ENCODE data around the gene ALDH4A1. TPM values are rescaled to one million over a fixed set of nuclear protein-coding genes. Genes with fewer than 3 reads are reported as not detected.
A peak's percentile ranks its signal among the peaks of the same experiment; 100 is the strongest.

ALDH4A1 gene
- total RNA-seq, 1 experiment from 2014 or later: 40.5 TPM

GRCh38 chr1:18940303-18941020 lies 38.1 kb upstream of the ALDH4A1 start:
- in situ Hi-C loops (cut with HindIII; ENCODE audit: low sequenced_read_pairs): no loop called here

GRCh38 chr1:18939398-18940302 lies 37.3 kb upstream of the ALDH4A1 start:
- in situ Hi-C loops (cut with HindIII; ENCODE audit: low sequenced_read_pairs): no loop called here
- DNase-seq (ENCODE audit: low spot score): no peak

More at GRCh38 chr1:18940303-18941020, 38.1 kb upstream of the ALDH4A1 start:
- DNase-seq (ENCODE audit: low spot score): peak; percentile 80

GRCh38 chr1:18938707-18939070 lies 36.3 kb upstream of the ALDH4A1 start:
- in situ Hi-C loops (cut with HindIII; ENCODE audit: low sequenced_read_pairs): no loop called here
- peak; percentile 79 for DNase-seq (ENCODE audit: low spot score)

GRCh38 chr1:18938008-18938706 lies 35.8 kb upstream of the ALDH4A1 start:
- in situ Hi-C loops (cut with HindIII; ENCODE audit: low sequenced_read_pairs): no loop called here
- DNase-seq (ENCODE audit: low spot score): peak; percentile 81

GRCh38 chr1:18937539-18937938 lies 35.2 kb upstream of the ALDH4A1 start:
- in situ Hi-C loops (cut with HindIII; ENCODE audit: low sequenced_read_pairs): no loop called here
- no peak for DNase-seq (ENCODE audit: low spot score)

- DNase-seq (ENCODE audit: low spot score): no peak
- in situ Hi-C loops (cut with HindIII; ENCODE audit: low sequenced_read_pairs): no loop called here
These were observed 34.6 kb upstream of the ALDH4A1 start for GRCh38 chr1:18936814-18937481.

- DNase-seq (ENCODE audit: low spot score): no peak
- in situ Hi-C loops (cut with HindIII; ENCODE audit: low sequenced_read_pairs): no loop called here
These were observed 34.1 kb upstream of the ALDH4A1 start for GRCh38 chr1:18936471-18936813.

- DNase-seq (ENCODE audit: low spot score): peak; percentile 9
- in situ Hi-C loops (cut with HindIII; ENCODE audit: low sequenced_read_pairs): no loop called here
These were observed 32.0 kb upstream of the ALDH4A1 start for GRCh38 chr1:18934205-18935000.

GRCh38 chr1:18932879-18933278 lies 30.5 kb upstream of the ALDH4A1 start:
- no peak for DNase-seq (ENCODE audit: low spot score)
- in situ Hi-C loops (cut with HindIII; ENCODE audit: low sequenced_read_pairs): no loop called here

GRCh38 chr1:18932387-18932786 lies 30.0 kb upstream of the ALDH4A1 start:
- peak; percentile 33 for DNase-seq (ENCODE audit: low spot score)
- in situ Hi-C loops (cut with HindIII; ENCODE audit: low sequenced_read_pairs): no loop called here

GRCh38 chr1:18931730-18932129 lies 29.4 kb upstream of the ALDH4A1 start:
- DNase-seq (ENCODE audit: low spot score): peak; percentile 11
- in situ Hi-C loops (cut with HindIII; ENCODE audit: low sequenced_read_pairs): no loop called here

GRCh38 chr1:18929686-18930085 lies 27.3 kb upstream of the ALDH4A1 start:
- DNase-seq (ENCODE audit: low spot score): no peak
- in situ Hi-C loops (cut with HindIII; ENCODE audit: low sequenced_read_pairs): no loop called here

GRCh38 chr1:18928985-18929384 lies 26.6 kb upstream of the ALDH4A1 start:
- in situ Hi-C loops (cut with HindIII; ENCODE audit: low sequenced_read_pairs): no loop called here
- DNase-seq (ENCODE audit: low spot score): no peak

GRCh38 chr1:18928406-18928805 lies 26.1 kb upstream of the ALDH4A1 start:
- peak; percentile 14 for DNase-seq (ENCODE audit: low spot score)
- in situ Hi-C loops (cut with HindIII; ENCODE audit: low sequenced_read_pairs): no loop called here

GRCh38 chr1:18927654-18928272 lies 25.4 kb upstream of the ALDH4A1 start:
- in situ Hi-C loops (cut with HindIII; ENCODE audit: low sequenced_read_pairs): no loop called here
- no peak for DNase-seq (ENCODE audit: low spot score)

- in situ Hi-C loops (cut with HindIII; ENCODE audit: low sequenced_read_pairs): no loop called here
- DNase-seq (ENCODE audit: low spot score): peak; percentile 24
These were observed 24.8 kb upstream of the ALDH4A1 start for GRCh38 chr1:18927082-18927653.

GRCh38 chr1:18926315-18927081 lies 24.1 kb upstream of the ALDH4A1 start:
- in situ Hi-C loops (cut with HindIII; ENCODE audit: low sequenced_read_pairs): no loop called here
- no peak for DNase-seq (ENCODE audit: low spot score)
